OCI-M2 (cell line): ENCODE data around the gene TRAF1.

Source experiments
- DNase-seq: peaks from one replicate; lab custom pipeline; 2025; ENCODE audit not compliant: unreplicated experiment; lab: John Stamatoyannopoulos, UW

The TRAF1 gene

DNA sequence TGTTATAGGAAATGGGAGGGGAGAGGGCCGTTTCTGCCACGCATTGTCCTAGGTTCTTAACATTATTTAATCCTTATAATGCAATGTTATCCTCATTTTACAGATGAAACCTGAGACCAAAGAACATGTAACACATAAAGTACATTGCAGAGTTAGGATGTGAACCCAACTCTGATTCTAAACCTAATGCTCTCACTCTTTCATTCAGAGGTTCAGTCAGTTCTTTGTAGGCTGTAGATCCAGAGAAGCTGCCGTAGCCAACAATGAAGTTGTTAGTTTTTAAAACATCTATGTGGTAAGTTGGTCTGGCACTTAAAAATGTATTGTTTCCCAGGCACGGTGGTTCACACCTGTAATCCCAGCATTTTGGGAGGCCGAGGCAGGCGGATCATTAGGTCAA, 73.4 kb downstream of the TRAF1 start:
- no peak for DNase-seq
